PC-9 (cell line): ENCODE measurements around the gene LRRTM3. TPM values are rescaled to one million over a fixed set of nuclear protein-coding genes. Genes with fewer than 3 reads are reported as not detected.

Source experiments
- BruUV-seq: library from RNA; stranded (reverse); fragments of 400-500 nt; replicated peaks from 2 replicates; lab custom pipeline; 2021; lab: Mats Ljungman, UMichigan
- CTCF ChIA-PET: fragments of 300-600 bp; sonication (Branson Sonifier 250); formaldehyde crosslinking; loops from one replicate; lab custom pipeline; 2022; ENCODE audit warnings: antibody characterized with exemption; lab: Charles Lee
- POLR2A ChIA-PET: fragments of 300-600 bp; sonication (Branson Sonifier 250); formaldehyde crosslinking; loops from one replicate; lab custom pipeline; 2022; ENCODE audit warnings: antibody characterized with exemption; ENCODE audit not compliant: unreplicated experiment; lab: Charles Lee
- DNase-seq, 2 experiments: peaks; one replicate each; pipeline versions ENCODE4 v3.0.0 to v3.0.0-alpha.2; 2015 to 2022; ENCODE audit warnings: mixed read lengths in 1 of 2
- H2AFZ ChIP-seq: fragments of 200-600 bp; sonication (generic); 2 replicates; pipeline ENCODE4 v1.8.1; 2017; ENCODE audit warnings: antibody characterized with exemption
- H3F3A ChIP-seq: fragments of 200-600 bp; sonication (generic); 2 replicates; pipeline ENCODE4 v1.8.1; 2017; ENCODE audit warnings: antibody characterized with exemption, mild to moderate bottlenecking, low read depth; ENCODE audit not compliant: insufficient read depth
- H3K27ac ChIP-seq: fragments of 200-600 bp; sonication (generic); 2 replicates; pipeline ENCODE4 v1.6.1; 2016; ENCODE audit warnings: mixed run types
- H3K27me3 ChIP-seq: fragments of 200-600 bp; sonication (generic); 2 replicates; pipeline ENCODE4 v1.6.1; 2016; ENCODE audit warnings: low read depth, mixed run types; ENCODE audit not compliant: insufficient read depth
- H3K36me3 ChIP-seq: fragments of 200-600 bp; sonication (generic); 2 replicates; pipeline ENCODE4 v1.6.1; 2016; ENCODE audit warnings: low read depth, mixed run types
- H3K4me1 ChIP-seq: fragments of 200-600 bp; sonication (generic); replicated peaks from 2 replicates; pipeline ENCODE4 v1.6.1; 2016; ENCODE audit warnings: mixed run types; ENCODE audit not compliant: insufficient read depth
- H3K4me2 ChIP-seq: fragments of 200-600 bp; sonication (generic); 2 replicates; pipeline ENCODE4 v1.6.1; 2017; ENCODE audit warnings: mixed run types
- H3K4me3 ChIP-seq: fragments of 200-600 bp; sonication (generic); 2 replicates; pipeline ENCODE4 v1.6.1; 2016; ENCODE audit warnings: mixed run types
- H3K79me2 ChIP-seq: fragments of 200-600 bp; sonication (generic); 2 replicates; pipeline ENCODE4 v1.6.1; 2017; ENCODE audit warnings: low read depth, mixed run types
- H3K9me2 ChIP-seq: fragments of 200-600 bp; sonication (generic); 2 replicates; pipeline ENCODE4 v1.8.1; 2017; ENCODE audit warnings: mild to moderate bottlenecking; ENCODE audit not compliant: insufficient read depth
- H3K9me3 ChIP-seq: fragments of 200-600 bp; sonication (generic); 2 replicates; pipeline ENCODE4 v1.8.1; 2016; ENCODE audit warnings: low read depth; ENCODE audit not compliant: insufficient read depth
- H4K20me1 ChIP-seq: fragments of 200-600 bp; sonication (generic); 2 replicates; pipeline ENCODE4 v1.8.1; 2017; ENCODE audit not compliant: insufficient read depth
- EZH2 ChIP-seq: fragments of 200-600 bp; sonication (generic); IDR thresholded peaks from 2 replicates; pipeline ENCODE4 v1.8.0; 2017; ENCODE audit warnings: antibody characterized with exemption, low read depth
- intact Hi-C: fragments of 100-400 bp; cut with micrococcal nuclease; formaldehyde crosslinking; loops from one replicate; pipeline ENCODE4 v1.10.0; 2022; ENCODE audit not compliant: unreplicated experiment
- total RNA-seq: library from RNA; stranded (reverse); gene quantifications from 2 replicates; pipeline ENCODE4 v1.2.3, GENCODE V29; 2021
- TF ChIP-seq, protein P1 (sequence below): fragments of 200-600 bp; sonication (generic); conservative IDR thresholded peaks from 2 replicates; pipeline ENCODE4 v1.6.1; 2017; ENCODE audit warnings: mixed run types, antibody characterized with exemption, mild to moderate bottlenecking, moderate library complexity

LRRTM3 gene
- total RNA-seq, 1 experiment from 2014 or later, result not detected

DNA sequence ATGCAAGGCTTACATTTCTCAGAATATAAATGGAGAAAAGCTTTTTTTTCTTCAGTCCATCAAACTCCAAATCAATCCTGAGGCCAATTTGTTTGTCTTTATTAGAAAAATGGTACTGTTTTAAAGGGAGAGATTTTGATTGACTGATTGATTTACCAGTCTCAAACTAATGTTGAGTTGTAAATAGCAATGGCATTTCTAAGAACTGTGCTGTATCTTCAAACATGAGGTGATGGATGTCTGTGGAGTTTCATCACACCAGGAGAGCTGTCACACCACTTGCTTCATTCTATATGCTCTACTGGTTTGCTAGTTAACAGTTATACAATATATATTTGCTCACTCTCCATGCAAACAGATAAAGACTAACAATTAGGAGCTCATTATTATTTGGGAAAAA, 39.0 kb upstream of the LRRTM3 start:
- H4K20me1 ChIP-seq, result no peaks in the 10 kb centered on the region
- ChIA-PET CTCF (no interaction called here), POLR2A (no interaction called here)
- H3K27ac ChIP-seq, result no peak overlapping the region
- no TSS peak for BruUV-seq
- no peaks in the 10 kb centered on the region for H3F3A ChIP-seq
- H3K4me2 ChIP-seq, result no peak overlapping the region
- intact Hi-C loops, result loop anchor here (5.0 kb wide), 1 partner anchor 540 kb away; no protein-coding TSS in a partner anchor
- H3K9me3 ChIP-seq, result no peaks in the 10 kb centered on the region
- no peaks in the 10 kb centered on the region for H3K9me2 ChIP-seq
- H3K36me3 ChIP-seq, result no peaks in the 10 kb centered on the region
- no peak overlapping the region for H2AFZ ChIP-seq
- TF ChIP-seq, protein P1, sequence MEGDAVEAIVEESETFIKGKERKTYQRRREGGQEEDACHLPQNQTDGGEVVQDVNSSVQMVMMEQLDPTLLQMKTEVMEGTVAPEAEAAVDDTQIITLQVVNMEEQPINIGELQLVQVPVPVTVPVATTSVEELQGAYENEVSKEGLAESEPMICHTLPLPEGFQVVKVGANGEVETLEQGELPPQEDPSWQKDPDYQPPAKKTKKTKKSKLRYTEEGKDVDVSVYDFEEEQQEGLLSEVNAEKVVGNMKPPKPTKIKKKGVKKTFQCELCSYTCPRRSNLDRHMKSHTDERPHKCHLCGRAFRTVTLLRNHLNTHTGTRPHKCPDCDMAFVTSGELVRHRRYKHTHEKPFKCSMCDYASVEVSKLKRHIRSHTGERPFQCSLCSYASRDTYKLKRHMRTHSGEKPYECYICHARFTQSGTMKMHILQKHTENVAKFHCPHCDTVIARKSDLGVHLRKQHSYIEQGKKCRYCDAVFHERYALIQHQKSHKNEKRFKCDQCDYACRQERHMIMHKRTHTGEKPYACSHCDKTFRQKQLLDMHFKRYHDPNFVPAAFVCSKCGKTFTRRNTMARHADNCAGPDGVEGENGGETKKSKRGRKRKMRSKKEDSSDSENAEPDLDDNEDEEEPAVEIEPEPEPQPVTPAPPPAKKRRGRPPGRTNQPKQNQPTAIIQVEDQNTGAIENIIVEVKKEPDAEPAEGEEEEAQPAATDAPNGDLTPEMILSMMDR, result no peak
- no peak for TF ChIP-seq EZH2
- H3K79me2 ChIP-seq, result no peaks in the 10 kb centered on the region
- H3K27me3 ChIP-seq, result no peaks in the 10 kb centered on the region
- H3K4me1 ChIP-seq, result no peaks in the 10 kb centered on the region
- H3K4me3 ChIP-seq, result no peak overlapping the region
- no peak for DNase-seq

DNA sequence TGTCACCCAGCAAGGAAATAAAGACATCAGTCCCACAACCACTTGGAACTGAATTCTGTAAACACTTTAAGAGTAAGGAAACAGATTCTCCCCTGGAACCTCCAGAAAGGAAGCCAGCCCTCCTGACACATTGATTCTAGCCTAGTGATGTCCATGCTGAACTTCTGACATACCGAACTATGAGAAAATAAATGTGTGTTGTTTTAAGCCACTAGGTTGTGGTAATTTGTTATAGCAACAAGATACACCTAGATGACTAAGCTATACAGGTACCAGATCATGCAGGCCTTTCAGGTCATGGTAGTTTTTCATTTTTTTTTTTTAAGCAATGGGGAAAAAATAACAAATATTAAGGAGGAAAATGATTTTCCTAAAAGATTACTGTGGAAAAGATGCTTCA, 37.6 kb upstream of the LRRTM3 start:
- H3F3A ChIP-seq, result no peaks in the 10 kb centered on the region
- no peak overlapping the region for H3K4me3 ChIP-seq
- no peaks in the 10 kb centered on the region for H3K9me3 ChIP-seq
- H3K27me3 ChIP-seq, result no peaks in the 10 kb centered on the region
- H3K4me2 ChIP-seq, result no peak overlapping the region
- BruUV-seq, result no TSS peak
- no peak for TF ChIP-seq EZH2
- TF ChIP-seq, protein P1, result no peak
- no peaks in the 10 kb centered on the region for H3K9me2 ChIP-seq
- intact Hi-C loops, result loop anchor here (5.0 kb wide), 1 partner anchor 539 kb away; no protein-coding TSS in a partner anchor
- no peaks in the 10 kb centered on the region for H3K4me1 ChIP-seq
- H2AFZ ChIP-seq, result no peak overlapping the region
- H3K36me3 ChIP-seq, result no peaks in the 10 kb centered on the region
- H3K79me2 ChIP-seq, result no peaks in the 10 kb centered on the region
- POLR2A ChIA-PET, result no interaction called here
- CTCF ChIA-PET, result no interaction called here
- no peak overlapping the region for H3K27ac ChIP-seq
- no peaks in the 10 kb centered on the region for H4K20me1 ChIP-seq
- no peak for DNase-seq

DNA sequence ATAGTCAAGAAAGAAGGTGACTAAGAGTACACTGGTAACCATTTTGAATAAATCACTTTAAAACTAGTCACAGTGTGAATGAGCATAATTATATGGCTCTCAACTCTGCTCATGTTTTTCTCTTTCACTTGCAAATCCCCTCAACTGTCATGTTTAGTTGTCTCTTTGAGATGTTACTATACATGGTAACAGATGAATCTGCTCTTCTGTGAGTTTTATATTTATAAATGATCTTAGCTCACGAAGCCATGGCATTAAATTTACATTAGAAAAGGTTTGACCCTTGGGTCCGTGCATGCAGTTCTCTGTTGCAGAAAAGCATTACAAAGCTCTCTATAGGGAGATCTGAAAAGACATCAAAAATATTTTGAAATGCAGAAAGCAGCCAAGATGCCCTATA, 33.0 kb upstream of the LRRTM3 start:
- CTCF ChIA-PET, result no interaction called here

More for the DNA sequence above, 33.0 kb upstream of the LRRTM3 start:
- Histone ChIP-seq H3K36me3 (no peaks in the 10 kb centered on the region), H3K9me2 (no peaks in the 10 kb centered on the region), H3K4me1 (no peaks in the 10 kb centered on the region), H3K4me3 (no peak overlapping the region), H3K27ac (no peak overlapping the region), H3F3A (no peaks in the 10 kb centered on the region), H3K27me3 (no peaks in the 10 kb centered on the region), H3K79me2 (no peaks in the 10 kb centered on the region), H3K9me3 (no peaks in the 10 kb centered on the region), H3K4me2 (no peak overlapping the region), H2AFZ (no peak overlapping the region), H4K20me1 (no peaks in the 10 kb centered on the region)
- no peak for DNase-seq
- POLR2A ChIA-PET, result no interaction called here
- TF ChIP-seq EZH2, result no peak
- TF ChIP-seq, protein P1, result no peak
- intact Hi-C loops, result no loop called here
- no TSS peak for BruUV-seq
